DOHH2 (cell line): ENCODE results near the gene TMEM161B.

Experiments used
- EZH2phosphoT487 ChIP-seq: fragments of 200-600 bp; sonication (generic); IDR thresholded peaks from 2 replicates; pipeline ENCODE4 v1.6.1; 2017; ENCODE audit warnings: borderline replicate concordance, mild to moderate bottlenecking, antibody characterized with exemption, low read length, moderate library complexity, mixed read lengths
- TF ChIP-seq, protein P1 (sequence below): fragments of 200-600 bp; sonication (generic); IDR thresholded peaks from one replicate; pipeline ENCODE4 v1.5.1; 2014; ENCODE audit warnings: antibody characterized with exemption, mild to moderate bottlenecking, low read depth, low read length; ENCODE audit not compliant: poor library complexity, severe bottlenecking

- TF ChIP-seq EZH2phosphoT487, result no peak
- TF ChIP-seq, protein P1, sequence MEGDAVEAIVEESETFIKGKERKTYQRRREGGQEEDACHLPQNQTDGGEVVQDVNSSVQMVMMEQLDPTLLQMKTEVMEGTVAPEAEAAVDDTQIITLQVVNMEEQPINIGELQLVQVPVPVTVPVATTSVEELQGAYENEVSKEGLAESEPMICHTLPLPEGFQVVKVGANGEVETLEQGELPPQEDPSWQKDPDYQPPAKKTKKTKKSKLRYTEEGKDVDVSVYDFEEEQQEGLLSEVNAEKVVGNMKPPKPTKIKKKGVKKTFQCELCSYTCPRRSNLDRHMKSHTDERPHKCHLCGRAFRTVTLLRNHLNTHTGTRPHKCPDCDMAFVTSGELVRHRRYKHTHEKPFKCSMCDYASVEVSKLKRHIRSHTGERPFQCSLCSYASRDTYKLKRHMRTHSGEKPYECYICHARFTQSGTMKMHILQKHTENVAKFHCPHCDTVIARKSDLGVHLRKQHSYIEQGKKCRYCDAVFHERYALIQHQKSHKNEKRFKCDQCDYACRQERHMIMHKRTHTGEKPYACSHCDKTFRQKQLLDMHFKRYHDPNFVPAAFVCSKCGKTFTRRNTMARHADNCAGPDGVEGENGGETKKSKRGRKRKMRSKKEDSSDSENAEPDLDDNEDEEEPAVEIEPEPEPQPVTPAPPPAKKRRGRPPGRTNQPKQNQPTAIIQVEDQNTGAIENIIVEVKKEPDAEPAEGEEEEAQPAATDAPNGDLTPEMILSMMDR, result no peak
Measured at GRCh38 chr5:88235828-88236227, 32.8 kb downstream of the TMEM161B start.
